Esophagus squamous epithelium (tissue), 5 donors: ENCODE measurements around the gene ZNF814. TPM values are rescaled to one million over a fixed set of nuclear protein-coding genes. Genes with fewer than 3 reads are reported as not detected.
"Not testable (repeated sequence)": the region's sequence is repeated elsewhere in the genome, so short reads cannot be mapped to it uniquely, and the experiment has no call there.

Source experiments
- DNase-seq: peaks from one replicate; lab custom pipeline; 2025; lab: John Stamatoyannopoulos, UW
- H3K27ac ChIP-seq, 4 donors: fragments of 200-600 bp; sonication (generic); one replicate each; pipeline ENCODE4 v1.5.1; 2016 to 2019; ENCODE audit warnings: mild to moderate bottlenecking in 1 of 4
- H3K27me3 ChIP-seq, 4 donors: fragments of 200-600 bp; sonication (generic); 1 replicate in 3 of 4; 2 replicates in 1 of 4; pipeline versions ENCODE4 v1.5.1 to v1.6.0; 2017 to 2021; ENCODE audit warnings: antibody characterized with exemption in 1 of 4
- H3K36me3 ChIP-seq, 3 donors: fragments of 200-600 bp; sonication (generic); one replicate each; pipeline ENCODE4 v1.5.1; 2016 to 2019
- H3K4me1 ChIP-seq, 3 donors: fragments of 200-600 bp; sonication (generic); one replicate each; pipeline ENCODE4 v1.5.1; 2017 to 2019
- H3K4me3 ChIP-seq, 4 donors: fragments of 200-600 bp; sonication (generic); 1 replicate in 3 of 4; 2 replicates in 1 of 4; pipeline ENCODE4 v1.5.1; 2016 to 2019; ENCODE audit warnings: mild to moderate bottlenecking in 2 of 4, moderate library complexity in 1 of 4
- H3K9me3 ChIP-seq, 3 donors: fragments of 200-600 bp; sonication (generic); one replicate each; pipeline ENCODE4 v1.5.1; 2016 to 2019
- POLR2A ChIP-seq, 4 donors: fragments of 450-650 bp; IDR thresholded peaks; one replicate each; pipeline ENCODE4 v1.6.1; 2017; ENCODE audit warnings: antibody characterized with exemption in 4 of 4, mild to moderate bottlenecking in 4 of 4, moderate library complexity in 3 of 4
- WGBS, 2 donors: methylation state at CpG; one replicate each; pipeline ENCODE4 v1.1.5; 2018; 5-methylcytosine and 5-hydroxymethylcytosine counted together
- intact Hi-C: fragments of 100-400 bp; cut with DNase I; formaldehyde crosslinking; loops from one replicate; pipeline ENCODE4 v1.15.0; 2022
- total RNA-seq, 4 donors: library from RNA; depleted of rRNA; stranded (reverse); fragments of >200 nt; gene quantifications; one replicate each; pipeline ENCODE4 v1.1.0, GENCODE V29; 2016
- TF ChIP-seq, protein P1 (sequence below), 6 experiments: fragments of 450-650 bp in 4 of 6; fragments of 200-600 bp in 2 of 6; sonication (generic) in 2 of 6; IDR thresholded peaks; one replicate each; pipeline ENCODE4 v1.5.1; 2016 to 2019; ENCODE audit warnings: antibody characterized with exemption in 6 of 6, mild to moderate bottlenecking in 4 of 6, moderate library complexity in 4 of 6
- donor health status: DM: yes; HTN: yes; CAD: no.

The ZNF814 gene
- total RNA-seq, 4 donors from 2014 or later, result 3.0 to 12.6 (median 5.0) TPM

DNA sequence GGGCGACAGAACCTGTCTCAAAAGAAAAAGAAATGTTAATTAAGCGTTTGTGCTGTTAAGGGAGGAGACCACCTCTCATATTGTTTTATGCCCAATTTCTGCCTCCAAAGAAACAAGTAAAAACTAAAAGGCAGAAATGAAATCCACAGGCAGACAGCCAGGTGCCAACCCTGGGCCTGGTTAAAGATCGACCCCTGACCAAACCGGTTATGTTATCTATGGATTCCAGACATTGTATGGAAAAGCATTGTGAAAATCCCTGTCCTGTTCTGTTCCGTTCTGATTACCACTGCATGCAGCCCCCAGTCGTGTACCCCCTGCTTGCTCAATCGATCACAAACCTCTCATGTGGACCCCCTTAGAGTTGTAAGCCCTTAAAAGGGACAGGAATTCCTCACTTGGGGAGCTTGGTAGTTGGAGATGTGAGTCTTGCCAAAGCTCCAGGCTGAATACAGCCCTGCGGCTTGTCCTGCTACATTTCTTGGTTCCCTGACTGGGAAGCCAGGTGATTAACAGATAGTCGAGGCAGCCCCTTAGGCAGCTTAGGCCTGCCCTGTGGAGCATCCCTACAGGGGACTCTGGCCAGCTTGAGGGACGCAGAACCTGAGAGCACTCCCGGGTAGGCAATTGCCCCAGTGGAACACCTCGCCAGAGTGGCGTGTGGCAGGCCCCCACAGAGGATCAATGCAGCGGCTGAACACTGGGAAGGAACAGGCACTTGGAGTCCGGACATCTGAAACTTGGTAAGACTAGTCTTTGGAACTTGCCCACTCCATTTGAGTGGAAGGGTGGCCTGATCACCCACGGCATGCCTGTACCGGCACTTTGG is 73.4 kb downstream of the ZNF814 start:
- H3K27ac ChIP-seq, result peak overlapping the region; percentile 85 to 91 (median 89)
- peaks cover 10 to 46% (median 23%) of the 10 kb centered on the region in 3 donors for H3K4me1 ChIP-seq
- TF ChIP-seq POLR2A (IDR thresholded peaks at IDR 0.05), result no peak
- TF ChIP-seq, protein P1, sequence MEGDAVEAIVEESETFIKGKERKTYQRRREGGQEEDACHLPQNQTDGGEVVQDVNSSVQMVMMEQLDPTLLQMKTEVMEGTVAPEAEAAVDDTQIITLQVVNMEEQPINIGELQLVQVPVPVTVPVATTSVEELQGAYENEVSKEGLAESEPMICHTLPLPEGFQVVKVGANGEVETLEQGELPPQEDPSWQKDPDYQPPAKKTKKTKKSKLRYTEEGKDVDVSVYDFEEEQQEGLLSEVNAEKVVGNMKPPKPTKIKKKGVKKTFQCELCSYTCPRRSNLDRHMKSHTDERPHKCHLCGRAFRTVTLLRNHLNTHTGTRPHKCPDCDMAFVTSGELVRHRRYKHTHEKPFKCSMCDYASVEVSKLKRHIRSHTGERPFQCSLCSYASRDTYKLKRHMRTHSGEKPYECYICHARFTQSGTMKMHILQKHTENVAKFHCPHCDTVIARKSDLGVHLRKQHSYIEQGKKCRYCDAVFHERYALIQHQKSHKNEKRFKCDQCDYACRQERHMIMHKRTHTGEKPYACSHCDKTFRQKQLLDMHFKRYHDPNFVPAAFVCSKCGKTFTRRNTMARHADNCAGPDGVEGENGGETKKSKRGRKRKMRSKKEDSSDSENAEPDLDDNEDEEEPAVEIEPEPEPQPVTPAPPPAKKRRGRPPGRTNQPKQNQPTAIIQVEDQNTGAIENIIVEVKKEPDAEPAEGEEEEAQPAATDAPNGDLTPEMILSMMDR (IDR thresholded peaks at IDR 0.05), result no peak
- peak overlapping the region; percentile 70 to 85 (median 77) for H3K4me3 ChIP-seq
- H3K27me3 ChIP-seq, result no peaks in the 10 kb centered on the region
- H3K36me3 ChIP-seq, result peaks cover 0 to 23% (median 0%) of the 10 kb centered on the region in 3 donors
- H3K9me3 ChIP-seq, result no peaks in the 10 kb centered on the region
- WGBS, 2 donors, result 80 to 84% methylated on average over 10 to 12 of the region's 17 CpGs
- intact Hi-C loops, result no loop called here
- no peak for DNase-seq

DNA sequence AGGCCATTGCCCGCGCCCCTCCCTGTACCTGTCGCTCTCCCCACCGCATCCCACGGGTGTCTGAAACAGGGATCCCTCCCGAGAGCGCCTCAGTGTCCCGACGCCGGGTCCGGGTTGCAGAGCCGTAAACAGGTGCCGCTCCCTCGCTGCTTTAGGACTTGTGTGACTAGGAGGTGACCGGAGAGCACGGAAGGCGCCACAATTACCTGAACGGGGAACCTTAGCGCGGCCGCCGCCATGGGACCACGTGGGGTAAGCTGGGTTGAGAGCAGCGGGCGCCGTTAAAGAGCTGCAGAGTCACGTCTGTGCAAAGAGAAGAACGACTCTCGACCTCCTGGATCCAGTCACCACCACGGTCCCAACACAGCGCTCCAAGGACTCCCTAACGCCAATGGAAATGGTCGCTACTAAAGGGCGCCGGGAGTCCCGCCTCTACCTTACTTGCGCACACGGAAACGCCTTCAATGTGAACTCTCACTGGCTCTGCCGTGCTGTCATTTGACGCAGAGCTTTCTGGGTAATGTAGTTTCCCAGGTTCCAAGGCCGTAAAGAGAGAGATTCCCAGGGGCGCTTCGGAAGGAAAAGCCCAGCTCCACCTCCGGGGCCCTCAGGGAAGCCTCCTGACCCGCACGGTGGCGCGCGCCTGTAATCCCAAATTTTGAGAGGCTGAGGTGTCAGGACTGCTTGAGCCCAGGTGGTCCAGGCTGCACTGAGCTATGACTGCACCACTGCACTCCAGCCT is 74.2 kb downstream of the ZNF814 start, which contains the start of gene ZNF552:
ZNF552 (minus strand) TSS at position 409 of the 742 bp plus-strand sequence; CDS start at position 239, 170 bp downstream.
- WGBS, 2 donors, result 0 to 1% methylated on average over 5 to 11 of the region's 50 CpGs

DNA sequence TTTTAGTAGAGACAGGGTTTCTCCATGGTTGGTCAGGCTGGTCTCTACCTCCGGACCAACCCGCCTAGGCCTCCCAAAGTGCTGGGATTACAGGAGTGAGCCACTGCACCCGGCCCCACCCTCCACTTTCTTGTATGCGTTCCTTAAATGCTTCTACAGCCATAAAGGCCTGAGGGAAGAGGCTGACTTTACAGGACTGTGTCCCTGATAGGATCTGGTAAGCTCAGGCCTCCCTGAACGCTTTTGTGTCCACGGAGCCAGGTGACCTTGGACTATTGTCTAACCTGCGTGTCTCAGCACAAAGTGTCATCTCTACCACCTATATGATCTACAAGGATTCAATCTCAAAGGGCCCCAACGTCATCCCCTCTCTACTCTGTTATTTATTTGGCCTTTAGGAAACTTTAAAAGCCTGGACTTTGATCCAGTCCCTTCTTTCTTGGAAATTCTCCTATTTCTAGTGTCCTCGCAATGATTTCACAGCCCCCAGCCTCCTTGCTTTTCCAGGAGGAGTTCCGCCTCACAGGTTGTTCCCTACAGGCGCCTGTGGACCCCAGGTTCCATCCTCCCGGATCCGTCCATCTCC is 74.8 kb downstream of the ZNF814 start:
- WGBS, 2 donors, result 16 to 19% methylated on average over 13 of the region's 13 CpGs
- Histone ChIP-seq H3K4me3 (peak overlapping the region; percentile 70 to 85 (median 77)), H3K4me1 (peaks cover 10 to 40% (median 18%) of the 10 kb centered on the region in 3 donors), H3K27me3 (no peaks in the 10 kb centered on the region), H3K9me3 (no peaks in the 10 kb centered on the region), H3K27ac (peak overlapping the region; percentile 85 to 91 (median 89)), H3K36me3 (peaks cover 0 to 37% (median 0%) of the 10 kb centered on the region in 3 donors)
- TF ChIP-seq, protein P1 (IDR thresholded peaks at IDR 0.05), result no peak
- TF ChIP-seq POLR2A (IDR thresholded peaks at IDR 0.05), result no peak
- no peak for DNase-seq
- intact Hi-C loops, result no loop called here

More for the DNA sequence above, 74.2 kb downstream of the ZNF814 start, which contains the start of gene ZNF552:
- peaks cover 0 to 30% (median 0%) of the 10 kb centered on the region in 3 donors for H3K36me3 ChIP-seq
- peak within 1 kb of the TSS; percentile 70 to 85 (median 77) for H3K4me3 ChIP-seq
- peaks cover 10 to 40% (median 18%) of the 10 kb centered on the region in 3 donors for H3K4me1 ChIP-seq
- intact Hi-C loops, result no loop called here
- no peaks in the 10 kb centered on the region for H3K9me3 ChIP-seq
- H3K27ac ChIP-seq, result peak within 1 kb of the TSS; percentile 85 to 91 (median 89)
- peak; percentile 40 for DNase-seq
- TF ChIP-seq POLR2A (IDR thresholded peaks at IDR 0.05), result peak in 3 of 4 donors; percentile 67 to 79 (median 74)
- TF ChIP-seq, protein P1 (IDR thresholded peaks at IDR 0.05), result no peak
- no peaks in the 10 kb centered on the region for H3K27me3 ChIP-seq

DNA sequence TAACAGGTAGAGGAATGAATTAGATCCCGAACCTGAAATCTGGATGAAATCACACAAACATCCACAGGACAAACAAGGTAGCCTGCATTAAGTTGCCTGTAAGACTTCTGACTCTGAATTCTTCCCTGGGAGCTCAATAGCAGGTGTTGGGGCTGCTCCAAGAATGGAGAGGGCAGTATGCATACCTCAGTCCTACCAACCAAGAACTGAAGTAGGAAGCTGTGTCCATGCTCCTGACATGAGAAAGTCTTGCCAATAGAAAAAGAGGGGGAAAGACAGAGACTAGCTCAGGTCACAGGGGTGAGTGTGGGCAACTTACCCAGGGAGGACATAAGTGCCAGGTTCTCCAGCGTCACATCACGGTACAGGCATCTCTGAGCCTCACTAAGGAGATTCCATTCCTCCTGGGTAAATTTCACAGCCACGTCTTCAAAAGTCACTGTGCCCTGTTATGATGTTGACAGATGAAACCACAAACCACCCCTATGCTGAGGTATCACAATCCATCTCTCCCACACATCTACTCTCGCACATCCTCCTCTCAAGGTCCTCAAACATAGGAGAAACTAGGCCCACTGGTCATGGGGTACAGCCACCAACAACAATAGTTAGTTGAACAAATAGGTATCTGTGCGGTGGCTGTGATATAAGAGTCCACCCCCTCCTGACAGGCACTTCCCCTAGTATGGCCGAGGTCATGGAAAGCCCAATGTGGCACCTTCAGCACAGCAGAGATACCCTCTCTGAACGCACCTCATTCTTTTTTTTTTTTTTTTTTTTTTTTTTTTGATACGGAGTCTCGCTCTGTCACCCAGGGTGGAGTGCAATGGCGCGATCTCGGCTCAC is 75.6 kb downstream of the ZNF814 start:
- H3K9me3 ChIP-seq, DNase-seq, intact Hi-C loops, H3K27me3 ChIP-seq: not testable (repeated sequence)
- peaks cover 10 to 35% (median 18%) of the 10 kb centered on the region in 3 donors for H3K4me1 ChIP-seq
- H3K27ac ChIP-seq, result peak overlapping the region; percentile 9 to 91 (median 88)
- WGBS, 2 donors, result 84 to 86% methylated on average over 7 to 13 of the region's 13 CpGs
- peak overlapping the region; percentile 70 to 85 (median 77) for H3K4me3 ChIP-seq
- peaks cover 0 to 43% (median 1%) of the 10 kb centered on the region in 3 donors for H3K36me3 ChIP-seq
